Loucy (cell line): ENCODE measurements around the gene ROGDI.

Experiments used
- H2AFZ ChIP-seq: fragments of 200-600 bp; sonication (generic); 2 replicates; pipeline ENCODE4 v1.6.0; 2016; ENCODE audit warnings: antibody characterized with exemption, mild to moderate bottlenecking, low read length, moderate library complexity
- H3F3A ChIP-seq: fragments of 200-600 bp; 2 replicates; pipeline ENCODE4 v1.6.0; 2016; ENCODE audit warnings: antibody characterized with exemption, low read depth, mild to moderate bottlenecking
- H3K27me3 ChIP-seq: fragments of 200-600 bp; sonication (generic); 2 replicates; pipeline ENCODE4 v1.6.1; 2014; ENCODE audit warnings: low read length, mild to moderate bottlenecking; ENCODE audit not compliant: insufficient read depth, poor library complexity, severe bottlenecking
- H3K36me3 ChIP-seq: fragments of 200-600 bp; sonication (generic); 2 replicates; pipeline ENCODE4 v1.6.1; 2016; ENCODE audit warnings: low read length; ENCODE audit not compliant: insufficient read depth
- H3K4me1 ChIP-seq: fragments of 200-600 bp; sonication (generic); 2 replicates; pipeline ENCODE4 v1.5.1; 2014; ENCODE audit warnings: low read length, mild to moderate bottlenecking; ENCODE audit not compliant: insufficient read depth, poor library complexity, severe bottlenecking
- H3K4me2 ChIP-seq: fragments of 200-600 bp; sonication (generic); 2 replicates; pipeline ENCODE4 v1.6.0; 2014; ENCODE audit warnings: antibody characterized with exemption, low read length, low read depth, mild to moderate bottlenecking; ENCODE audit not compliant: poor library complexity, severe bottlenecking
- H3K4me3 ChIP-seq: fragments of 200-600 bp; sonication (generic); 2 replicates; pipeline ENCODE4 v1.5.1; 2014; ENCODE audit warnings: low read length, mild to moderate bottlenecking, mixed read lengths; ENCODE audit not compliant: poor library complexity, severe bottlenecking
- H3K79me2 ChIP-seq: fragments of 200-600 bp; sonication (generic); 2 replicates; pipeline ENCODE4 v1.6.1; 2014; ENCODE audit warnings: low read length; ENCODE audit not compliant: insufficient read depth
- H3K9ac ChIP-seq: fragments of 200-600 bp; sonication (generic); 2 replicates; pipeline ENCODE4 v1.6.0; 2014; ENCODE audit warnings: mild to moderate bottlenecking, low read depth, low read length, moderate library complexity; ENCODE audit not compliant: poor library complexity, severe bottlenecking
- H3K9me2 ChIP-seq: fragments of 200-600 bp; sonication (generic); replicated peaks from 2 replicates; pipeline ENCODE4 v1.6.1; 2016; ENCODE audit warnings: low read depth, low read length, mixed read lengths
- H3K9me3 ChIP-seq: fragments of 200-600 bp; sonication (generic); 2 replicates; pipeline ENCODE4 v1.6.1; 2014; ENCODE audit warnings: mild to moderate bottlenecking, antibody characterized with exemption, low read length, low read depth; ENCODE audit not compliant: insufficient read depth
- H4K20me1 ChIP-seq: fragments of 200-600 bp; sonication (generic); 2 replicates; pipeline ENCODE4 v1.6.0; 2014; ENCODE audit warnings: antibody characterized with exemption, low read length, mild to moderate bottlenecking; ENCODE audit not compliant: insufficient read depth, poor library complexity, severe bottlenecking
- CTCF ChIP-seq: fragments of 200-600 bp; sonication (generic); conservative IDR thresholded peaks from 2 replicates; pipeline ENCODE4 v1.5.1; 2014; ENCODE audit warnings: mild to moderate bottlenecking, antibody characterized with exemption, low read length
- EZH2phosphoT487 ChIP-seq: fragments of 200-600 bp; IDR thresholded peaks from 2 replicates; pipeline ENCODE4 v1.6.1; 2018; ENCODE audit warnings: antibody characterized with exemption, mild to moderate bottlenecking, moderate library complexity, borderline replicate concordance

The ROGDI gene

GRCh38 chr16:4765511-4766474, 36.6 kb downstream of the ROGDI start:
- Histone ChIP-seq H3K9me3 (no peaks in the 10 kb centered on the region), H3K4me2 (peak overlapping the region; percentile 80), H3K4me3 (peak overlapping the region; percentile 75), H3K9ac (peak overlapping the region; percentile 83), H3K36me3 (no peaks in the 10 kb centered on the region), H3F3A (no peaks in the 10 kb centered on the region), H2AFZ (no peak overlapping the region), H3K4me1 (no peaks in the 10 kb centered on the region), H4K20me1 (no peaks in the 10 kb centered on the region), H3K27me3 (no peaks in the 10 kb centered on the region), H3K9me2 (no peaks in the 10 kb centered on the region), H3K79me2 (peaks cover 14% of the 10 kb centered on the region)
- TF ChIP-seq CTCF = no peak
- no peak for TF ChIP-seq EZH2phosphoT487

- H2AFZ ChIP-seq = no peak overlapping the region
- H3K79me2 ChIP-seq = peaks cover 14% of the 10 kb centered on the region
- H3K9ac ChIP-seq = no peak overlapping the region
- H3K9me3 ChIP-seq = no peaks in the 10 kb centered on the region
- no peaks in the 10 kb centered on the region for H4K20me1 ChIP-seq
- no peaks in the 10 kb centered on the region for H3F3A ChIP-seq
- no peak overlapping the region for H3K4me2 ChIP-seq
- H3K27me3 ChIP-seq = no peaks in the 10 kb centered on the region
- H3K4me3 ChIP-seq = no peak overlapping the region
- no peaks in the 10 kb centered on the region for H3K9me2 ChIP-seq
- no peaks in the 10 kb centered on the region for H3K4me1 ChIP-seq
- TF ChIP-seq EZH2phosphoT487 = no peak
- TF ChIP-seq CTCF = no peak
- no peaks in the 10 kb centered on the region for H3K36me3 ChIP-seq
Measured at GRCh38 chr16:4763791-4764190, 38.6 kb downstream of the ROGDI start.

GRCh38 chr16:4762205-4762604, 40.2 kb downstream of the ROGDI start:
- Histone ChIP-seq H3K4me2 (no peak overlapping the region), H2AFZ (no peak overlapping the region), H4K20me1 (no peaks in the 10 kb centered on the region), H3K27me3 (no peaks in the 10 kb centered on the region), H3K9me2 (no peaks in the 10 kb centered on the region), H3K9ac (no peak overlapping the region), H3K36me3 (no peaks in the 10 kb centered on the region), H3K79me2 (peaks cover 14% of the 10 kb centered on the region), H3F3A (no peaks in the 10 kb centered on the region), H3K9me3 (no peaks in the 10 kb centered on the region), H3K4me1 (no peaks in the 10 kb centered on the region), H3K4me3 (no peak overlapping the region)
- no peak for TF ChIP-seq EZH2phosphoT487
- no peak for TF ChIP-seq CTCF
